CD4-positive, alpha-beta T cell (primary cell): ENCODE measurements around the gene THTPA. TPM values are rescaled to one million over a fixed set of nuclear protein-coding genes. Genes with fewer than 3 reads are reported as not detected.
"Not testable (repeated sequence)": the region's sequence is repeated elsewhere in the genome, so short reads cannot be mapped to it uniquely, and the experiment has no call there.

Experiments
- ATAC-seq: fragments of 200-7000 bp; cut with Tn5 transposase; one replicate; pipeline ENCODE4 v1.10.0; 2022; ENCODE audit warnings: mild to moderate bottlenecking; ENCODE audit not compliant: poor library complexity
- CTCF ChIA-PET: fragments of 350-600 bp; sonication (Branson Sonifier 250); formaldehyde crosslinking; loops from one replicate; lab custom pipeline; 2021; ENCODE audit warnings: antibody characterized with exemption, inconsistent platforms; lab: Charles Lee
- POLR2A ChIA-PET: fragments of 350-600 bp; sonication (Branson Sonifier 250); formaldehyde crosslinking; loops from one replicate; lab custom pipeline; 2021; ENCODE audit warnings: antibody characterized with exemption, inconsistent platforms; lab: Charles Lee
- DNase-seq, 14 experiments: peaks; one replicate each; pipeline ENCODE4 v3.0.0-alpha.2; 2013 to 2020; ENCODE audit warnings: mixed read lengths in 2 of 14
- H3K27ac ChIP-seq, 2 donors: one replicate each; pipeline versions ENCODE4 v1.5.1 to v1.7.0; 2013; ENCODE audit warnings: low read length in 2 of 2, low read depth in 1 of 2, mild to moderate bottlenecking in 1 of 2
- H3K27me3 ChIP-seq, 2 experiments: 1 replicate in 1 of 2; 2 replicates in 1 of 2; pipeline versions ENCODE4 v1.6.1 to v1.7.0; 2013; ENCODE audit warnings: low read length in 2 of 2, control low read depth in 1 of 2, mild to moderate bottlenecking in 1 of 2, moderate library complexity in 1 of 2; ENCODE audit not compliant: insufficient read depth in 2 of 2, control insufficient read depth in 1 of 2
- H3K36me3 ChIP-seq: one replicate; pipeline ENCODE4 v1.6.1; 2013; ENCODE audit warnings: low read length, control low read depth; ENCODE audit not compliant: insufficient read depth
- H3K4me1 ChIP-seq: one replicate; pipeline ENCODE4 v1.6.1; 2013; ENCODE audit warnings: low read length, control low read depth; ENCODE audit not compliant: insufficient read depth
- H3K4me3 ChIP-seq: one replicate; pipeline ENCODE4 v1.5.1; 2013; ENCODE audit warnings: mild to moderate bottlenecking, low read length, moderate library complexity
- H3K9me3 ChIP-seq, 2 experiments: 1 replicate in 1 of 2; 2 replicates in 1 of 2; pipeline versions ENCODE4 v1.6.1 to v1.7.0; 2013; ENCODE audit warnings: low read length in 2 of 2, mild to moderate bottlenecking in 2 of 2, control low read depth in 1 of 2, moderate library complexity in 1 of 2; ENCODE audit not compliant: control insufficient read depth in 1 of 2, insufficient read depth in 1 of 2
- H3K27ac Mint-ChIP-seq: one replicate; pipeline ENCODE4 v1.8.0; 2020; ENCODE audit warnings: mixed read lengths
- H3K27me3 Mint-ChIP-seq: one replicate; pipeline ENCODE4 v1.8.0; 2021; ENCODE audit warnings: mixed read lengths
- H3K36me3 Mint-ChIP-seq: one replicate; pipeline ENCODE4 v1.8.0; 2021; ENCODE audit warnings: low read depth, mixed read lengths
- H3K4me1 Mint-ChIP-seq: one replicate; pipeline ENCODE4 v1.8.0; 2021; ENCODE audit warnings: low read depth, mixed read lengths
- H3K4me3 Mint-ChIP-seq: one replicate; pipeline ENCODE4 v1.8.0; 2020; ENCODE audit warnings: mild to moderate bottlenecking, mixed read lengths
- H3K9me3 Mint-ChIP-seq: one replicate; pipeline ENCODE4 v1.8.0; 2020; ENCODE audit warnings: mixed read lengths
- intact Hi-C, 2 experiments: fragments of 100-400 bp; cut with DNase I in 1 of 2; cut with micrococcal nuclease in 1 of 2; formaldehyde crosslinking; loops; one replicate each; pipeline versions ENCODE4 v1.15.1 to v1.9.0; 2023 to 2025; cut with DNase I, micrococcal nuclease
- total RNA-seq, 174 experiments: library from RNA in 2 of 174; stranded (reverse) in 2 of 174; gene quantifications; one replicate each; pipeline ENCODE4 v1.2.3 and lab custom pipeline; 2021 to 2026
- TF ChIP-seq, protein P1 (sequence below): fragments of 200-600 bp; IDR thresholded peaks from one replicate; pipeline ENCODE4 v1.8.0; 2022; ENCODE audit warnings: antibody characterized with exemption, mild to moderate bottlenecking

The THTPA gene
- total RNA-seq, 2 experiments from 2014 or later, result 13.0 to 13.4 TPM

GRCh38 chr14:23608454-23608853 is 52.4 kb downstream of the THTPA start:
- Histone ChIP-seq H3K36me3 (no peaks in the 10 kb centered on the region), H3K9me3 (no peaks in the 10 kb centered on the region), H3K4me3 (no peak overlapping the region), H3K27ac (no peak overlapping the region), H3K4me1 (peaks cover 29% of the 10 kb centered on the region), H3K27me3 (no peaks in the 10 kb centered on the region)
- intact Hi-C loops, result no loop called here
- DNase-seq, result no peak
- H3K4me3 Mint-ChIP-seq, result no peak overlapping the region
- peak overlapping the region; percentile 82 for H3K27ac Mint-ChIP-seq
- TF ChIP-seq, protein P1, sequence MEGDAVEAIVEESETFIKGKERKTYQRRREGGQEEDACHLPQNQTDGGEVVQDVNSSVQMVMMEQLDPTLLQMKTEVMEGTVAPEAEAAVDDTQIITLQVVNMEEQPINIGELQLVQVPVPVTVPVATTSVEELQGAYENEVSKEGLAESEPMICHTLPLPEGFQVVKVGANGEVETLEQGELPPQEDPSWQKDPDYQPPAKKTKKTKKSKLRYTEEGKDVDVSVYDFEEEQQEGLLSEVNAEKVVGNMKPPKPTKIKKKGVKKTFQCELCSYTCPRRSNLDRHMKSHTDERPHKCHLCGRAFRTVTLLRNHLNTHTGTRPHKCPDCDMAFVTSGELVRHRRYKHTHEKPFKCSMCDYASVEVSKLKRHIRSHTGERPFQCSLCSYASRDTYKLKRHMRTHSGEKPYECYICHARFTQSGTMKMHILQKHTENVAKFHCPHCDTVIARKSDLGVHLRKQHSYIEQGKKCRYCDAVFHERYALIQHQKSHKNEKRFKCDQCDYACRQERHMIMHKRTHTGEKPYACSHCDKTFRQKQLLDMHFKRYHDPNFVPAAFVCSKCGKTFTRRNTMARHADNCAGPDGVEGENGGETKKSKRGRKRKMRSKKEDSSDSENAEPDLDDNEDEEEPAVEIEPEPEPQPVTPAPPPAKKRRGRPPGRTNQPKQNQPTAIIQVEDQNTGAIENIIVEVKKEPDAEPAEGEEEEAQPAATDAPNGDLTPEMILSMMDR, result no peak
- H3K27me3 Mint-ChIP-seq, result no peaks in the 10 kb centered on the region
- H3K4me1 Mint-ChIP-seq, result peaks cover 44% of the 10 kb centered on the region
- no peak for ATAC-seq
- peaks cover 6% of the 10 kb centered on the region for H3K9me3 Mint-ChIP-seq
- ChIA-PET POLR2A (no interaction called here), CTCF (no interaction called here)
- H3K36me3 Mint-ChIP-seq, result no peaks in the 10 kb centered on the region

- no peaks in the 10 kb centered on the region for H3K9me3 ChIP-seq
- H3K27ac Mint-ChIP-seq, result peak overlapping the region; percentile 82
- peaks cover 44% of the 10 kb centered on the region for H3K4me1 Mint-ChIP-seq
- H3K4me3 ChIP-seq, result no peak overlapping the region
- DNase-seq (no peak), ATAC-seq (no peak)
- no peaks in the 10 kb centered on the region for H3K27me3 ChIP-seq
- no peaks in the 10 kb centered on the region for H3K27me3 Mint-ChIP-seq
- H3K4me1 ChIP-seq, result peaks cover 29% of the 10 kb centered on the region
- intact Hi-C loops, result no loop called here
- no peaks in the 10 kb centered on the region for H3K36me3 Mint-ChIP-seq
- no peaks in the 10 kb centered on the region for H3K36me3 ChIP-seq
- H3K4me3 Mint-ChIP-seq, result peak overlapping the region; percentile 14
- peaks cover 6% of the 10 kb centered on the region for H3K9me3 Mint-ChIP-seq
- H3K27ac ChIP-seq, result no peak overlapping the region
- POLR2A ChIA-PET, result no interaction called here
- TF ChIP-seq, protein P1, result no peak
- CTCF ChIA-PET, result no interaction called here
These were observed 52.9 kb downstream of the THTPA start for GRCh38 chr14:23609001-23609400.

GRCh38 chr14:23609411-23610089 is 53.5 kb downstream of the THTPA start:
- H3K4me1 ChIP-seq, result peaks cover 29% of the 10 kb centered on the region
- intact Hi-C loops, H3K27me3 Mint-ChIP-seq, H3K27me3 ChIP-seq, DNase-seq, H3K9me3 ChIP-seq, H3K4me3 Mint-ChIP-seq, CTCF ChIA-PET, H3K9me3 Mint-ChIP-seq, H3K4me3 ChIP-seq, ATAC-seq, H3K36me3 ChIP-seq, H3K36me3 Mint-ChIP-seq: not testable (repeated sequence)
- H3K27ac ChIP-seq, result peak overlapping the region; percentile 26 to 81
- peaks cover 44% of the 10 kb centered on the region for H3K4me1 Mint-ChIP-seq
- POLR2A ChIA-PET, result interaction anchor here (1.0 to 2.3 kb wide), 3 partner anchors 23 to 497 kb away, joined by 3 to 8 read pairs (median 3); no protein-coding TSS in a partner anchor
- peak overlapping the region; percentile 82 for H3K27ac Mint-ChIP-seq

Other genes starting within 250 kb of the THTPA start
- 1 to 10 TPM; 2.3 to 3.7 TPM for gene BCL2L2, start 249.4 kb upstream of the THTPA start, total RNA-seq
- gene PABPN1, start 234.8 kb upstream of the THTPA start, total RNA-seq, result 100 to 1,000 TPM; 188 to 195 TPM
- gene SLC22A17, start 203.4 kb upstream of the THTPA start, total RNA-seq, result 10 to 100 TPM; 19.5 to 21.1 TPM
- gene EFS, start 191.1 kb upstream of the THTPA start, total RNA-seq, result not detected
- not detected for gene IL25, start 183.5 kb upstream of the THTPA start, total RNA-seq
- gene CMTM5, start 179.2 kb upstream of the THTPA start, total RNA-seq, result not detected
- not detected for gene MYH6, start 148.0 kb upstream of the THTPA start, total RNA-seq
- not detected for gene MYH7, start 120.6 kb upstream of the THTPA start, total RNA-seq
- gene NGDN, start 86.6 kb upstream of the THTPA start, total RNA-seq, result 100 to 1,000 TPM; 146 to 149 TPM
- under 1 TPM; 0.19 to 0.22 TPM for gene ZFHX2, start 4.5 kb upstream of the THTPA start, total RNA-seq
- 100 to 1,000 TPM; 193 to 198 TPM for gene AP1G2, start 11.5 kb downstream of the THTPA start, total RNA-seq
- gene JPH4, start 22.5 kb downstream of the THTPA start, total RNA-seq, result not detected
- under 1 TPM in 1 of 2 experiments, not detected in 1; 0.27 TPM for gene DHRS2, start 80.1 kb downstream of the THTPA start, total RNA-seq